K562 (cell line): ENCODE results near the gene TTC27. TPM values are rescaled to one million over a fixed set of nuclear protein-coding genes. Genes with fewer than 3 reads are reported as not detected.

Experiments used
- ATF4 ChIP-seq: fragments of 450-650 bp; formaldehyde crosslinking; IDR thresholded peaks from 2 replicates; pipeline ENCODE4 v1.4.0; 2022; ENCODE audit warnings: mild to moderate bottlenecking, moderate library complexity
- BMI1 ChIP-seq: fragments of 150-350 bp; IDR thresholded peaks from 2 replicates; pipeline ENCODE4 v1.6.1; 2014; ENCODE audit warnings: low read length
- EP400 ChIP-seq: fragments of 450-650 bp; IDR thresholded peaks from 2 replicates; pipeline ENCODE4 v1.6.1; 2017; ENCODE audit warnings: antibody characterized with exemption, mild to moderate bottlenecking, moderate library complexity
- ETV6 ChIP-seq, 3 experiments: fragments of 150-350 bp in 1 of 3; sonication (generic) in 1 of 3; formaldehyde crosslinking in 1 of 3; IDR thresholded peaks; 2 replicates each; pipeline versions ENCODE4 v1.6.1 to v1.8.0; 2014 to 2022; ENCODE audit warnings: borderline replicate concordance in 2 of 3, low read depth in 2 of 3, antibody characterized with exemption in 1 of 3, low read length in 1 of 3, mild to moderate bottlenecking in 1 of 3, missing genetic modification reagents in 1 of 3
- FIP1L1 ChIP-seq: fragments of 200-400 bp; formaldehyde crosslinking; IDR thresholded peaks from 2 replicates; pipeline ENCODE4 v1.6.1; 2018; ENCODE audit warnings: mild to moderate bottlenecking, low read depth, low read length; ENCODE audit not compliant: poor library complexity, severe bottlenecking
- FOXK1 ChIP-seq: sonication (generic); formaldehyde crosslinking; IDR thresholded peaks from 2 replicates; pipeline ENCODE4 v1.8.0; 2022; ENCODE audit warnings: missing genetic modification reagents, mild to moderate bottlenecking, borderline replicate concordance
- GTF2A2 ChIP-seq: IDR thresholded peaks from 2 replicates; pipeline ENCODE4 v1.6.1; 2016; ENCODE audit warnings: mild to moderate bottlenecking, missing genetic modification characterization, missing compliant biosample characterization
- HDAC3 ChIP-seq: fragments of 450-650 bp; IDR thresholded peaks from 2 replicates; pipeline ENCODE4 v1.6.1; 2018; ENCODE audit warnings: borderline replicate concordance, mild to moderate bottlenecking, moderate library complexity; ENCODE audit not compliant: partially characterized antibody
- HMGN3 ChIP-seq: IDR thresholded peaks from 2 replicates; pipeline ENCODE4 v1.6.1; 2011; ENCODE audit warnings: borderline replicate concordance, low read depth, mild to moderate bottlenecking, mixed read lengths, low read length; ENCODE audit not compliant: insufficient read length; ENCODE audit errors: extremely low read depth
- KLF1 ChIP-seq: fragments of 450-650 bp; IDR thresholded peaks from 2 replicates; pipeline ENCODE4 v1.6.1; 2016; ENCODE audit warnings: missing genetic modification characterization, missing compliant biosample characterization
- MAFF ChIP-seq: IDR thresholded peaks from 2 replicates; pipeline ENCODE4 v1.6.1; 2012; ENCODE audit warnings: low read length, improper control_type of control experiment
- MAZ ChIP-seq, 2 experiments: fragments of 450-650 bp in 1 of 2; sonication (generic) in 1 of 2; formaldehyde crosslinking; IDR thresholded peaks in 1 of 2; conservative IDR thresholded peaks in 1 of 2; 2 replicates each; pipeline versions ENCODE4 v1.4.0 to v1.5.0; 2020; ENCODE audit warnings: mild to moderate bottlenecking in 1 of 2, missing genetic modification reagents in 1 of 2
- MCM7 ChIP-seq, 2 experiments: fragments of 450-650 bp; IDR thresholded peaks; 2 replicates each; pipeline ENCODE4 v1.6.1; 2016 to 2018
- MXI1 ChIP-seq: IDR thresholded peaks from 2 replicates; pipeline ENCODE4 v1.6.1; 2011; ENCODE audit warnings: low read depth, mild to moderate bottlenecking, improper control_type of control experiment, low read length
- MYC ChIP-seq, 2 experiments: fragments of 250-450 bp in 1 of 2; sonication (Bioruptor Pico) in 1 of 2; IDR thresholded peaks; 2 replicates each; pipeline versions ENCODE4 v1.5.1 to v1.6.1; 2012 to 2021; ENCODE audit warnings: low read depth in 2 of 2, borderline replicate concordance in 1 of 2, improper control_type of control experiment in 1 of 2, low read length in 1 of 2, mild to moderate bottlenecking in 1 of 2, moderate library complexity in 1 of 2
- NFE2L1 ChIP-seq: fragments of 450-650 bp; IDR thresholded peaks from 2 replicates; pipeline ENCODE4 v1.6.1; 2016; ENCODE audit warnings: missing genetic modification characterization, low read depth, mild to moderate bottlenecking, missing compliant biosample characterization, moderate library complexity, borderline replicate concordance
- NFIC ChIP-seq: fragments of 450-650 bp; IDR thresholded peaks from 2 replicates; pipeline ENCODE4 v1.6.1; 2017; ENCODE audit warnings: mild to moderate bottlenecking, inconsistent platforms
- RBBP5 ChIP-seq: fragments of 200-600 bp; sonication (generic); IDR thresholded peaks from 2 replicates; pipeline ENCODE4 v1.6.1; 2012; ENCODE audit warnings: borderline replicate concordance, mild to moderate bottlenecking, low read length, control low read depth, inconsistent platforms; ENCODE audit not compliant: insufficient read depth, poor library complexity, severe bottlenecking
- RBFOX2 ChIP-seq: fragments of 200-400 bp; formaldehyde crosslinking; IDR thresholded peaks from 2 replicates; pipeline ENCODE4 v1.6.1; 2017; ENCODE audit warnings: low read depth, mild to moderate bottlenecking, low read length, moderate library complexity
- SRSF9 ChIP-seq: fragments of 200-400 bp; formaldehyde crosslinking; IDR thresholded peaks from 2 replicates; pipeline ENCODE4 v1.6.1; 2017; ENCODE audit warnings: low read depth, low read length, borderline replicate concordance
- TAF7 ChIP-seq: fragments of 450-650 bp; IDR thresholded peaks from 2 replicates; pipeline ENCODE4 v1.6.1; 2016; ENCODE audit warnings: missing genetic modification characterization, missing compliant biosample characterization
- ZNF124 ChIP-seq: sonication (generic); formaldehyde crosslinking; IDR thresholded peaks from 2 replicates; pipeline ENCODE4 v1.8.1; 2022; ENCODE audit warnings: missing genetic modification reagents
- ZNF239 ChIP-seq: fragments of 250-450 bp; sonication (Bioruptor Pico); IDR thresholded peaks from 2 replicates; pipeline ENCODE4 v1.4.0; 2020; ENCODE audit warnings: mild to moderate bottlenecking
- ZNF408 ChIP-seq: fragments of 250-450 bp; sonication (Bioruptor Pico); IDR thresholded peaks from 2 replicates; pipeline ENCODE4 v1.4.0; 2020; ENCODE audit warnings: low read depth, mild to moderate bottlenecking, moderate library complexity
- ZNF507 ChIP-seq: conservative IDR thresholded peaks from 2 replicates; pipeline ENCODE4 v1.6.1; 2017; ENCODE audit warnings: missing genetic modification characterization, missing compliant biosample characterization
- ZNF561 ChIP-seq: fragments of 450-650 bp; formaldehyde crosslinking; conservative IDR thresholded peaks from 2 replicates; pipeline ENCODE4 v1.4.0; 2020; ENCODE audit warnings: mild to moderate bottlenecking, moderate library complexity
- polyA plus RNA-seq, 8 experiments: library from polyadenylated mRNA; depleted of rRNA in 4 of 8; stranded (reverse) in 5 of 8; unstranded in 3 of 8; fragments of >200 nt; fragmentation: Nextera tagmentation in 2 of 8; fragmentation: Illumina TruSeq in 1 of 8; extraction: Ambion mirVana in 2 of 8; extraction: Trizol in 1 of 8; gene quantifications; 2 replicates each; pipeline versions ENCODE4 v1.2.1 to v1.2.3, GENCODE V29; 2011 to 2014; ENCODE audit warnings: inconsistent platforms in 1 of 8, missing spikeins in 1 of 8
- total RNA-seq, 7 experiments: library from RNA; depleted of rRNA in 6 of 7; stranded (reverse); fragments of >200 nt in 6 of 7; fragmentation: Illumina TruSeq in 2 of 7; extraction: Trizol in 2 of 7; gene quantifications; 2 replicates each; pipeline versions ENCODE4 v1.2.1 to v1.2.3, GENCODE V29; 2011 to 2021; ENCODE audit warnings: low replicate concordance in 1 of 7
- TF ChIP-seq, protein P1 (sequence below): sonication (generic); IDR thresholded peaks from 2 replicates; pipeline ENCODE4 v1.6.1; 2016

Gene TTC27
- total and polyA plus RNA-seq, 9 of the 15 experiments (the other 6 are each of a cell fraction or from before 2014, with no cell fraction given) = 44.3 to 93.4 (median 57.3) TPM

GRCh38 chr2:32627814-32628579, at the start of gene TTC27 (continued):
- TF ChIP-seq EP400 = peak; percentile 94
- no peak for TF ChIP-seq ZNF408 (CRISPR knock-in tag)
- peak; percentile 87 for TF ChIP-seq RBBP5
- TF ChIP-seq ETV6 (IDR thresholded peaks at IDR 0.05; ENCODE audit: borderline replicate concordance in 1 of 2, low read depth in 2 of 2, low read length in 1 of 2) = no peak
- TF ChIP-seq ETV6 (CRISPR knock-in tag; IDR thresholded peaks at IDR 0.05; ENCODE audit: borderline replicate concordance) = no peak
- no peak for TF ChIP-seq GTF2A2 (tag)
- peak; percentile 95 for TF ChIP-seq NFIC
- TF ChIP-seq NFE2L1 = no peak
- TF ChIP-seq HDAC3 = peak; percentile 22
- no peak for TF ChIP-seq FIP1L1
- TF ChIP-seq ZNF124 (CRISPR knock-in tag) = no peak
- no peak for TF ChIP-seq ATF4 (CRISPR knock-in tag)
- no peak for TF ChIP-seq ZNF507 (tag)
- no peak for TF ChIP-seq BMI1
- peak; percentile 88; the same call in 1 of the 2 replicates for TF ChIP-seq FOXK1 (CRISPR knock-in tag)
- peak; percentile 97 for TF ChIP-seq MYC (IDR thresholded peaks at IDR 0.05; ENCODE audit: low read depth, low read length)
- 0 out of 2 replicates have a peak, but pooled peaks have one; percentile 27 for TF ChIP-seq MYC (CRISPR knock-in tag; IDR thresholded peaks at IDR 0.05; ENCODE audit: borderline replicate concordance, low read depth)
- no peak for TF ChIP-seq HMGN3
- no peak for TF ChIP-seq KLF1
- peak; percentile 36 to 87; a peak in 3 of 4 replicates for TF ChIP-seq MAZ (CRISPR knock-in tag; conservative IDR thresholded peaks at IDR 0.05 in 1 of 2, IDR thresholded peaks at IDR 0.05 in 1 of 2)
- no peak for TF ChIP-seq MAFF
- no peak for TF ChIP-seq SRSF9
- TF ChIP-seq, protein P1, sequence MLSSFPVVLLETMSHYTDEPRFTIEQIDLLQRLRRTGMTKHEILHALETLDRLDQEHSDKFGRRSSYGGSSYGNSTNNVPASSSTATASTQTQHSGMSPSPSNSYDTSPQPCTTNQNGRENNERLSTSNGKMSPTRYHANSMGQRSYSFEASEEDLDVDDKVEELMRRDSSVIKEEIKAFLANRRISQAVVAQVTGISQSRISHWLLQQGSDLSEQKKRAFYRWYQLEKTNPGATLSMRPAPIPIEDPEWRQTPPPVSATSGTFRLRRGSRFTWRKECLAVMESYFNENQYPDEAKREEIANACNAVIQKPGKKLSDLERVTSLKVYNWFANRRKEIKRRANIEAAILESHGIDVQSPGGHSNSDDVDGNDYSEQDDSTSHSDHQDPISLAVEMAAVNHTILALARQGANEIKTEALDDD = peak; percentile 17; the same call in 1 of the 2 replicates
- TF ChIP-seq TAF7 = no peak
- no peak for TF ChIP-seq ZNF239 (CRISPR knock-in tag)
- peak; percentile 98 for TF ChIP-seq MXI1
- no peak for TF ChIP-seq MCM7 (IDR thresholded peaks at IDR 0.05)
- TF ChIP-seq ZNF561 (CRISPR knock-in tag) = no peak
- peak; percentile 77 for TF ChIP-seq RBFOX2
